MCF 10A (cell line): ENCODE results near the gene BCL3. TPM values are rescaled to one million over a fixed set of nuclear protein-coding genes. Genes with fewer than 3 reads are reported as not detected.

Source experiments
- BruUV-seq: library from RNA; stranded (reverse); fragments of 400-500 nt; replicated peaks from 2 replicates; lab custom pipeline; 2021; lab: Mats Ljungman, UMichigan
- CTCF ChIA-PET: fragments of 300-600 bp; sonication (Branson Sonifier 250); formaldehyde crosslinking; extraction: SDS; loops from one replicate; lab custom pipeline; 2021; ENCODE audit warnings: antibody characterized with exemption, inconsistent platforms; lab: Yijun Ruan, JAX
- POLR2A ChIA-PET: fragments of 300-600, 350-650 bp; sonication (Branson Sonifier 250); formaldehyde crosslinking; extraction: SDS; loops from one replicate; lab custom pipeline; 2020; ENCODE audit warnings: antibody characterized with exemption, inconsistent platforms; lab: Yijun Ruan, JAX
- DNase-seq: peaks from one replicate; pipeline ENCODE4 v3.0.0-alpha.2; 2018; ENCODE audit not compliant: unreplicated experiment
- H3K27ac Mint-ChIP-seq: one replicate; pipeline ENCODE4 v1.8.0; 2022; ENCODE audit warnings: mild to moderate bottlenecking, low read depth, mixed read lengths; ENCODE audit not compliant: unreplicated experiment
- H3K27me3 Mint-ChIP-seq: one replicate; pipeline ENCODE4 v1.8.0; 2022; ENCODE audit warnings: mixed read lengths; ENCODE audit not compliant: insufficient read depth, unreplicated experiment
- H3K36me3 Mint-ChIP-seq: one replicate; pipeline ENCODE4 v1.8.0; 2022; ENCODE audit warnings: mild to moderate bottlenecking, moderate library complexity, mixed read lengths; ENCODE audit not compliant: insufficient read depth, unreplicated experiment
- H3K4me1 Mint-ChIP-seq: one replicate; pipeline ENCODE4 v1.8.0; 2022; ENCODE audit warnings: mixed read lengths; ENCODE audit not compliant: insufficient read depth, unreplicated experiment
- H3K4me3 Mint-ChIP-seq: one replicate; pipeline ENCODE4 v1.8.0; 2022; ENCODE audit warnings: mild to moderate bottlenecking, moderate library complexity, mixed read lengths; ENCODE audit not compliant: unreplicated experiment
- H3K9me3 Mint-ChIP-seq: one replicate; pipeline ENCODE4 v1.8.0; 2022; ENCODE audit warnings: mixed read lengths; ENCODE audit not compliant: unreplicated experiment
- intact Hi-C: fragments of 100-400 bp; cut with micrococcal nuclease; formaldehyde crosslinking; loops from 2 replicates; pipeline ENCODE4 v1.14.1; 2022
- total RNA-seq: library from RNA; stranded (reverse); gene quantifications from 2 replicates; pipeline ENCODE4 v1.2.3, GENCODE V29; 2022
- TF ChIP-seq, protein P1 (sequence below): fragments of 200-600 bp; IDR thresholded peaks from one replicate; pipeline ENCODE4 v1.8.0; 2022; ENCODE audit warnings: antibody characterized with exemption, mild to moderate bottlenecking; ENCODE audit not compliant: unreplicated experiment

BCL3 gene
- total RNA-seq, 1 experiment from 2014 or later = 24.4 TPM

DNA sequence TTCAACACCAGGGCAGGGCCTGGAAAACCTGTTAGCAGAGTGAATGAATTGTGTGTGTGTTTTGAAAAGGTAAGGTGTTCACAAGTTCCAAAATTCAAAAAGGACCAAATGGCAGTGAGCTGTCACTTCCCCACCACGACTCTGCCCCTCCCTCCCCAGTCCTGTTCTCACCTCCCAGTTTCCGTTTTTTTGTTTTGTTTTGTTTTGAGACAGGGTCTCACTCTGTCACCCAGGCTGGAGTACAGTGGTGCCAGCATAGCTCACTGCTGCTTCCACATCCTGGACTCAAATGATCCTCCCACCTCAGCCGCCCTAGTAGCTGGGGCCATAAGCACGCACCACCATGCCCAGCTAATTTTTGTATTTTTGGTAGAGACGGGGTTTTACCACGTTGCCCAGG lies 20.3 kb upstream of the BCL3 start:
- peaks cover 10% of the 10 kb centered on the region for H3K4me1 Mint-ChIP-seq
- intact Hi-C loops = no loop called here
- POLR2A ChIA-PET = interaction anchor here (0.6 to 1.0 kb wide), 2 partner anchors 13 to 115 kb away, joined by 3 to 4 read pairs; no protein-coding TSS in a partner anchor
- H3K27me3 Mint-ChIP-seq = no peaks in the 10 kb centered on the region
- TF ChIP-seq, protein P1, sequence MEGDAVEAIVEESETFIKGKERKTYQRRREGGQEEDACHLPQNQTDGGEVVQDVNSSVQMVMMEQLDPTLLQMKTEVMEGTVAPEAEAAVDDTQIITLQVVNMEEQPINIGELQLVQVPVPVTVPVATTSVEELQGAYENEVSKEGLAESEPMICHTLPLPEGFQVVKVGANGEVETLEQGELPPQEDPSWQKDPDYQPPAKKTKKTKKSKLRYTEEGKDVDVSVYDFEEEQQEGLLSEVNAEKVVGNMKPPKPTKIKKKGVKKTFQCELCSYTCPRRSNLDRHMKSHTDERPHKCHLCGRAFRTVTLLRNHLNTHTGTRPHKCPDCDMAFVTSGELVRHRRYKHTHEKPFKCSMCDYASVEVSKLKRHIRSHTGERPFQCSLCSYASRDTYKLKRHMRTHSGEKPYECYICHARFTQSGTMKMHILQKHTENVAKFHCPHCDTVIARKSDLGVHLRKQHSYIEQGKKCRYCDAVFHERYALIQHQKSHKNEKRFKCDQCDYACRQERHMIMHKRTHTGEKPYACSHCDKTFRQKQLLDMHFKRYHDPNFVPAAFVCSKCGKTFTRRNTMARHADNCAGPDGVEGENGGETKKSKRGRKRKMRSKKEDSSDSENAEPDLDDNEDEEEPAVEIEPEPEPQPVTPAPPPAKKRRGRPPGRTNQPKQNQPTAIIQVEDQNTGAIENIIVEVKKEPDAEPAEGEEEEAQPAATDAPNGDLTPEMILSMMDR = no peak
- H3K9me3 Mint-ChIP-seq = no peaks in the 10 kb centered on the region
- CTCF ChIA-PET = interaction anchor here (1.2 to 10.4 kb wide), 2 partner anchors 13 to 45 kb away, joined by 3 to 414 read pairs; partner anchors contain the start of gene CBLC
- no peak overlapping the region for H3K4me3 Mint-ChIP-seq
- H3K27ac Mint-ChIP-seq = no peak overlapping the region
- no peaks in the 10 kb centered on the region for H3K36me3 Mint-ChIP-seq
- DNase-seq = no peak
- no TSS peak for BruUV-seq

- no peak for DNase-seq
- H3K36me3 Mint-ChIP-seq = no peaks in the 10 kb centered on the region
- ChIA-PET POLR2A (no interaction called here), CTCF (interaction anchor here (0.6 to 1.4 kb wide), 5 partner anchors 10 to 115 kb away, joined by 3 to 4 read pairs (median 3); no protein-coding TSS in a partner anchor)
- TF ChIP-seq, protein P1 = no peak
- no peak overlapping the region for H3K27ac Mint-ChIP-seq
- H3K27me3 Mint-ChIP-seq = no peaks in the 10 kb centered on the region
- no TSS peak for BruUV-seq
- intact Hi-C loops = no loop called here
- H3K4me3 Mint-ChIP-seq = no peak overlapping the region
- peaks cover 4% of the 10 kb centered on the region for H3K4me1 Mint-ChIP-seq
- H3K9me3 Mint-ChIP-seq = no peaks in the 10 kb centered on the region
Measured at GRCh38 chr19:44729516-44730033, 18.9 kb upstream of the BCL3 start.

DNA sequence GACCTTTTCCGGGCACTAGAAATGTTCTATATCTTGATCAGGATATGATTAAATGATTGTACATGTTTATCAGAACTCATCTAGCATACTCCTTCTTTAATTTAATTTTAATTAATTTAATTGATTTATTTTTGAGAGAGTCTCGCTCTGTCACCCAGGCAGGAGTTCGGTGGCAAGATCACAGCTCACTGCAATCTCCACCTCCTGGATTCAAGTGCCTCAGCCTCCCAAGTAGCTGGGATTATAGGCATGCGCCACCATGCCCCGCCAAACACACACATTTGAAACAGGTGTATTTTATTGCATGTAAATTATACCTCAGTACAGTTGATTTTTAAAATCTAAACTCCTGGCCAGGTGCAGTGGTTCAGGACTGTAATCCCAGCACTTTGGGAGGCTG lies 17.4 kb upstream of the BCL3 start:
- H3K27ac Mint-ChIP-seq = no peak overlapping the region
- ChIA-PET POLR2A (interaction anchor here (0.8 kb wide), 1 partner anchor 10 kb away, joined by 3 read pairs; no protein-coding TSS in a partner anchor), CTCF (interaction anchor here (2.0 kb wide), 1 partner anchor 40 kb away, joined by 9 read pairs; no protein-coding TSS in a partner anchor)
- no TSS peak for BruUV-seq
- peaks cover 5% of the 10 kb centered on the region for H3K4me1 Mint-ChIP-seq
- intact Hi-C loops = no loop called here
- no peaks in the 10 kb centered on the region for H3K9me3 Mint-ChIP-seq
- TF ChIP-seq, protein P1 = no peak
- DNase-seq = no peak
- H3K4me3 Mint-ChIP-seq = no peak overlapping the region
- H3K27me3 Mint-ChIP-seq = no peaks in the 10 kb centered on the region
- no peaks in the 10 kb centered on the region for H3K36me3 Mint-ChIP-seq

DNA sequence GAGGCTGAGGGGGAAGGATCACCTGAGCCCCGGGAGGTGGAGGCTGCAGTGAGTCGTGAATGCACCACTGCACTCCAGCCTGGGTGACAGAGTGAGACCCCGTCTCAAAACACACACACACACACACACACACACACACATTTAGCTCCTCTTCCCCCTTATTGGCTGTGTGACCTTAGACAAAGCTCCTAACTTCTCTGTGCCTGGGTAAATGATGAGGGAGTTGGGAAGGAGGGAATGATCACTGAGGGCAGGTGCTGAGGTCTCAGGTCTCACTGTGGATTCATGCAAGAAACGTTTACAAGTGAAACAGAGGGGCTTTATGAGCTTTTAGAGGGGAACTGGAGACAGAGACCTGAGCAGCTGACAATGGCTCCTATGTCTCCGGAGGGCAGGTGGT lies 16.9 kb upstream of the BCL3 start:
- Mint-ChIP-seq H3K4me1 (peaks cover 5% of the 10 kb centered on the region), H3K4me3 (no peak overlapping the region), H3K27me3 (no peaks in the 10 kb centered on the region), H3K9me3 (no peaks in the 10 kb centered on the region), H3K27ac (no peak overlapping the region), H3K36me3 (no peaks in the 10 kb centered on the region)
- no peak for DNase-seq
- intact Hi-C loops = no loop called here
- ChIA-PET POLR2A (interaction anchor here (0.8 kb wide), 1 partner anchor 9 kb away, joined by 3 read pairs; no protein-coding TSS in a partner anchor), CTCF (interaction anchor here (0.6 to 2.9 kb wide), 3 partner anchors 8 to 40 kb away, joined by 3 to 19 read pairs (median 9); no protein-coding TSS in a partner anchor)
- BruUV-seq = no TSS peak
- TF ChIP-seq, protein P1 = no peak
